Stimulated activated naive CD8-positive, alpha-beta T cell treated with anti-CD3 and anti-CD28 coated beads, Interleukin-15, Interleukin-2, amounts not matched to agents 100 ng/mL and 50 ng/mL, for 24 hours (primary cell): Measurements from ENCODE around the gene BIRC5.

Experiments
- H3K27ac Mint-ChIP-seq: one replicate; pipeline ENCODE4 v1.8.0; 2021; ENCODE audit warnings: mild to moderate bottlenecking, mixed read lengths
- H3K27me3 Mint-ChIP-seq: one replicate; pipeline ENCODE4 v1.8.0; 2021; ENCODE audit warnings: mixed read lengths
- H3K36me3 Mint-ChIP-seq: one replicate; pipeline ENCODE4 v1.8.0; 2021; ENCODE audit warnings: low read depth, mixed read lengths
- H3K4me1 Mint-ChIP-seq: one replicate; pipeline ENCODE4 v1.8.0; 2021; ENCODE audit warnings: low read depth, mixed read lengths
- H3K4me3 Mint-ChIP-seq: one replicate; pipeline ENCODE4 v1.8.0; 2021; ENCODE audit warnings: mild to moderate bottlenecking, mixed read lengths
- H3K9me3 Mint-ChIP-seq: one replicate; pipeline ENCODE4 v1.8.0; 2021; ENCODE audit warnings: mixed read lengths

BIRC5 gene

GRCh38 chr17:78175643-78175981 lies 38.4 kb upstream of the BIRC5 start:
- H3K4me1 Mint-ChIP-seq, result peaks cover 67% of the 10 kb centered on the region
- H3K36me3 Mint-ChIP-seq, result peaks cover 64% of the 10 kb centered on the region
- H3K27me3 Mint-ChIP-seq, result no peaks in the 10 kb centered on the region
- H3K27ac Mint-ChIP-seq, result no peak overlapping the region
- H3K9me3 Mint-ChIP-seq, result no peaks in the 10 kb centered on the region
- no peak overlapping the region for H3K4me3 Mint-ChIP-seq

DNA sequence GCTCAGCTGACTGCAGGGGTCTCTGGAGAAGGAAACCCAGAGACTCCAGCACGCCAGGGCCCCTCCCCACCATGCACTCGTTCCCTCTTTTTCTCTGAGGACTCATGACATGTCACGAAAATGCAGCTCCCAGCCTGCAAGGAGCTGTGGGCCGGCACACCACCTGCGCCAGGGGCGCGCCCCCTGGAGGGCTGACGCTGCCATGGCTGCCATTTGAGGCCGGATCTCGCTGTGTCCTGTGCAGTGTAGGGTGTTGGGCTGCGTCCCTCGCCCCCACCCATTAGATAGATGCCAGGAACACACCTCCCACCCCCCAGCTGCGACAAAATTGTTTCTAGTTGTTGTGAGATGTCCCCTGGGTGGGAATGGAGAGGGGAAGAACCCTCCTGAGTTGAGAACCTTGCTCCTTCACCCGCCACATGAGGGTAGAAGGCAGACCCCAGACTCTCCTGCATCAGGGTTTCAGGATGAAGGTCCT lies 37.5 kb upstream of the BIRC5 start:
- H3K36me3 Mint-ChIP-seq, result peaks cover 65% of the 10 kb centered on the region
- H3K4me1 Mint-ChIP-seq, result peaks cover 61% of the 10 kb centered on the region
- no peaks in the 10 kb centered on the region for H3K9me3 Mint-ChIP-seq
- no peaks in the 10 kb centered on the region for H3K27me3 Mint-ChIP-seq
- H3K27ac Mint-ChIP-seq, result no peak overlapping the region
- peak overlapping the region; percentile 13 for H3K4me3 Mint-ChIP-seq

- H3K9me3 Mint-ChIP-seq, result no peaks in the 10 kb centered on the region
- H3K27me3 Mint-ChIP-seq, result no peaks in the 10 kb centered on the region
- peak overlapping the region; percentile 58 for H3K27ac Mint-ChIP-seq
- H3K4me3 Mint-ChIP-seq, result no peak overlapping the region
- H3K36me3 Mint-ChIP-seq, result peaks cover 59% of the 10 kb centered on the region
- peaks cover 35% of the 10 kb centered on the region for H3K4me1 Mint-ChIP-seq
Measured at GRCh38 chr17:78179372-78179771, 34.7 kb upstream of the BIRC5 start.

DNA sequence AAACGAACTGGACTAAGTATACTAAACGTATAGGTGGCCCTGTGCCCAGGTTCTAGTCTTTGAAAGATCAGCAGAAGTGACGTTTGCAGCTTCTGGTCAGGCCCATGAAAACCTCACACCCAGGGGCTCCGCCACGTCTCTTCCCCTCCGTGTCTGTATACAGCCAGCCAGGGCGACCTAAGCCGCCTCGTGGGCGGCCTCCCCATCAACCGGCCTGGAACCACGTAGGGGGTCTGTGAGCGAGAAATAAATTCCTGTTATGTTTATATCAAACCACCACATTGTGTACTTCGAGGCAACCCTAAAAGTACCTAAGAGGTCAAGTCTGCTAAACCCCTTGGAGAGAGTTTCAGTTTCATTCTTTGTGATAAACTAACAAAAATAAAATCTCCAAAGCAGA lies 34.0 kb upstream of the BIRC5 start:
- peaks cover 40% of the 10 kb centered on the region for H3K4me1 Mint-ChIP-seq
- H3K27me3 Mint-ChIP-seq, result no peaks in the 10 kb centered on the region
- no peaks in the 10 kb centered on the region for H3K9me3 Mint-ChIP-seq
- peak overlapping the region; percentile 21 for H3K27ac Mint-ChIP-seq
- peak overlapping the region; percentile 56 for H3K4me3 Mint-ChIP-seq
- H3K36me3 Mint-ChIP-seq, result peaks cover 64% of the 10 kb centered on the region

GRCh38 chr17:78180508-78180907 lies 33.5 kb upstream of the BIRC5 start:
- Mint-ChIP-seq H3K4me1 (peaks cover 44% of the 10 kb centered on the region), H3K9me3 (no peaks in the 10 kb centered on the region), H3K4me3 (peak overlapping the region; percentile 56), H3K36me3 (peaks cover 61% of the 10 kb centered on the region), H3K27ac (peak overlapping the region; percentile 21), H3K27me3 (no peaks in the 10 kb centered on the region)

- peaks cover 57% of the 10 kb centered on the region for H3K36me3 Mint-ChIP-seq
- peaks cover 43% of the 10 kb centered on the region for H3K4me1 Mint-ChIP-seq
- H3K27me3 Mint-ChIP-seq, result no peaks in the 10 kb centered on the region
- no peaks in the 10 kb centered on the region for H3K9me3 Mint-ChIP-seq
- H3K27ac Mint-ChIP-seq, result no peak overlapping the region
- H3K4me3 Mint-ChIP-seq, result no peak overlapping the region
Measured at GRCh38 chr17:78182504-78182903, 31.5 kb upstream of the BIRC5 start.

- H3K4me1 Mint-ChIP-seq, result peaks cover 50% of the 10 kb centered on the region
- H3K36me3 Mint-ChIP-seq, result peaks cover 51% of the 10 kb centered on the region
- H3K27me3 Mint-ChIP-seq, result no peaks in the 10 kb centered on the region
- no peak overlapping the region for H3K27ac Mint-ChIP-seq
- H3K9me3 Mint-ChIP-seq, result no peaks in the 10 kb centered on the region
- H3K4me3 Mint-ChIP-seq, result peak overlapping the region; percentile 47
Measured at GRCh38 chr17:78183916-78184315, 30.1 kb upstream of the BIRC5 start.

DNA sequence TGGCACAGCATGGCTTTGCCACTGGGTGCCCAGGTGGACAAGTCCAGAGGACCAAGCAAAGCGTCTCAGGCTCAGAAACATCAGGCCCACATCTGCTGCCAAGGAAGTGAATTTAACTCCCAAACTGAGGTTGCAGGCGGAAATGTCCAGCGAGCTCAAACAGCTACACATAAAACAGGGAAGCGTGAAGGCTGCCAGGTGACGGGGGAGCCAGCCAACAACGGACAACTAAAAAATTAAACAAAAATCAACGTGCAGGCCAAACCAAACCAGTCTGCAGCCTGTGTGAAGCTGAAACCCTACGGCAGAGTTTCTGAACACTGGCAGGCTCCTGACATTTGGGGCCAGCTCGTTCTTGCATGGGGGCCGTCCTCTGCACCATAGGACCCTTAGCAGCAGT lies 29.7 kb upstream of the BIRC5 start:
- Mint-ChIP-seq H3K9me3 (no peaks in the 10 kb centered on the region), H3K4me3 (peak overlapping the region; percentile 47), H3K27me3 (no peaks in the 10 kb centered on the region), H3K27ac (no peak overlapping the region), H3K36me3 (peaks cover 47% of the 10 kb centered on the region), H3K4me1 (peaks cover 48% of the 10 kb centered on the region)

DNA sequence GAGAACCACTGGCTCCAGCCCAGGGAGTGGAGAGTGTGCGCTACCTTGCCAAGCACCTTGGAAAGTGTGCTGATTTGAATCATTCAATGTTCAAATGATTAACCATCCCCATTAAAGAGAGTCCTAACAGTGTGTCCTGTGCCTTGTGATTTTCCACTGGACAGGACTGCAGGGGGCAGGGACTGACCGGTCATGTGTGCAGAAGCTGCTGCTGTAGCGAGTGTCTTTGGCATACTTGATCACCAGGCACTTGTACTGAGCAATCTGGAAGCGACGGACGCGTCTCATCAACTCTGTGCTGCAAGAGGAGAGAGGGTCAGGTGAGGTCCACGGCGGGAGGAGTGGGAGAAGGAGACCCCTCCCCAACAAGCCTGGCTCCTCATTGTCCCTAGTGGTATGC lies 29.2 kb upstream of the BIRC5 start:
- H3K4me3 Mint-ChIP-seq, result peak overlapping the region; percentile 97
- peaks cover 44% of the 10 kb centered on the region for H3K36me3 Mint-ChIP-seq
- H3K9me3 Mint-ChIP-seq, result no peaks in the 10 kb centered on the region
- peak overlapping the region; percentile 61 for H3K27ac Mint-ChIP-seq
- H3K27me3 Mint-ChIP-seq, result no peaks in the 10 kb centered on the region
- peaks cover 42% of the 10 kb centered on the region for H3K4me1 Mint-ChIP-seq

DNA sequence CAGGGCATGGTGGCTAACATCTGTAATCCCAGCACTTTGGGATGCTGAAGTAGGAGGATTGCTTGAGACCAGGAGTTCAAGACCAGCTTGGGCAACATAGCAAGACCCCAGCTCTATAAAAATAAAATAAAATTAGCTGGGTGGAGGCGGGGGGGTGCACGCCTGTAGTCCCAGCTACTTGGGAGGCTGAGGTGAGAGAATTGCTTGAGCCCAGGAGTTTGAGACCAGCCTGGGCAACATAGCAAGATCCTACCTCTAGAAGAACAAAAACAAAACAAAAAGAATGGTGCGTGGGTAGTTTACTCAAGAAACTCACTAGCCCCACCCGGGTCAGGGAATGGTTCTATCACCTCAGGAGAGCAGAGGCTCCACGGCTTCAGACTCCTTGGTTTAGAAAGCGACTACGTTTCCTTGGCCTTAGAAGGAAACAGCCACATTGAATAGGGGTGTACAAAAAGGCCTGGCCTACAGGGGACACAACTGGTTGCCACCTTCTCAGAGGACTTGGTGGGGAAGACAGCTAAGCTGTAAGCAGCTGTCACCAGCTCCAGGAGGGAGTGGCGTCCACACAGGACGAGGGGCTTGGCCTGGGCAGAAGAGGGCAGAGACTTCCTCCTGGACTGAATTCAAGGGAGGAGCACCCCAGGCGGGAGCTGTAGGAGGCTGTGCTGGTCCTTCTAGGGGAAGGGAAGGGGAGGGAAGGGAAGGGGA lies 27.9 kb upstream of the BIRC5 start:
- Mint-ChIP-seq H3K36me3 (peaks cover 32% of the 10 kb centered on the region), H3K4me1 (peaks cover 32% of the 10 kb centered on the region), H3K27me3 (no peaks in the 10 kb centered on the region), H3K27ac (peak overlapping the region; percentile 83), H3K4me3 (peak overlapping the region; percentile 97), H3K9me3 (no peaks in the 10 kb centered on the region)

GRCh38 chr17:78186692-78187595 lies 27.1 kb upstream of the BIRC5 start, which contains the start of the genes AFMID and TK1:
Gene AFMID, plus strand, starts transcription at chr17:78187362. Its CDS starts 9 bp downstream, at chr17:78187371.
Gene TK1, minus strand, starts transcription at chr17:78187052. Its CDS starts 58 bp downstream, at chr17:78186994.
- H3K9me3 Mint-ChIP-seq, result no peaks in the 10 kb centered on the region
- H3K36me3 Mint-ChIP-seq, result peaks cover 27% of the 10 kb centered on the region
- peaks cover 32% of the 10 kb centered on the region for H3K4me1 Mint-ChIP-seq
- H3K27me3 Mint-ChIP-seq, result no peaks in the 10 kb centered on the region
- peak within 1 kb of the TSS; percentile 84 for H3K27ac Mint-ChIP-seq
- H3K4me3 Mint-ChIP-seq, result peak within 1 kb of the TSS; percentile 97

- Mint-ChIP-seq H3K4me1 (peaks cover 5% of the 10 kb centered on the region), H3K27ac (no peak overlapping the region), H3K36me3 (peaks cover 18% of the 10 kb centered on the region), H3K9me3 (no peaks in the 10 kb centered on the region), H3K27me3 (no peaks in the 10 kb centered on the region), H3K4me3 (no peak overlapping the region)
Measured at GRCh38 chr17:78196716-78197115, 17.3 kb upstream of the BIRC5 start.

GRCh38 chr17:78197147-78197832 lies 16.8 kb upstream of the BIRC5 start:
- Mint-ChIP-seq H3K36me3 (peaks cover 18% of the 10 kb centered on the region), H3K27ac (no peak overlapping the region), H3K27me3 (no peaks in the 10 kb centered on the region), H3K4me1 (peaks cover 5% of the 10 kb centered on the region), H3K9me3 (no peaks in the 10 kb centered on the region), H3K4me3 (no peak overlapping the region)

DNA sequence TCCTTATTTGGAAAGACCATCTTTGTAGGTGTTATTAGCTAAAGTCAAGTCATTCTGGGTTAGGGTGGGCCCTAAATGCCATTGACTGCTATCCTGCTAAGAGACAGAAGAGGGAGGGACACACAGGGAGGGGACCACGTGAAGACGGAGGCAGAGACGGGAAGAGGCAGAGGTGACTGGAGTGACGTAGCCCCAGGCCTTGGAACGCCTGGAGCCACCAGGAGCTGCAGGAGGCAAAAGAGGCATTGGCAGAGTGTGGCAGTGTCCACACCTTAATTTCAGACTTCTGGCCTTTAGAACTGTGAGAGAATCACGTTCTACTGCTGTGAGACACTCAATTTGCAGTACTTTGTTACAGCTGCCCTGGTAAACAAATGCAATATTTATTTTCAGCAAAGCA lies 13.6 kb upstream of the BIRC5 start:
- H3K27ac Mint-ChIP-seq, result no peak overlapping the region
- no peaks in the 10 kb centered on the region for H3K27me3 Mint-ChIP-seq
- peaks cover 12% of the 10 kb centered on the region for H3K36me3 Mint-ChIP-seq
- no peak overlapping the region for H3K4me3 Mint-ChIP-seq
- peaks cover 5% of the 10 kb centered on the region for H3K4me1 Mint-ChIP-seq
- no peaks in the 10 kb centered on the region for H3K9me3 Mint-ChIP-seq

GRCh38 chr17:78202666-78203065 lies 11.4 kb upstream of the BIRC5 start:
- H3K4me3 Mint-ChIP-seq, result no peak overlapping the region
- no peaks in the 10 kb centered on the region for H3K9me3 Mint-ChIP-seq
- peaks cover 6% of the 10 kb centered on the region for H3K36me3 Mint-ChIP-seq
- no peaks in the 10 kb centered on the region for H3K27me3 Mint-ChIP-seq
- H3K27ac Mint-ChIP-seq, result no peak overlapping the region
- H3K4me1 Mint-ChIP-seq, result peaks cover 5% of the 10 kb centered on the region
